COLO829 (cell line): Measurements from ENCODE around the gene KBTBD8.

ENCODE experiments used
- DNase-seq: peaks from one replicate; pipeline ENCODE4 v3.0.0; 2012; ENCODE audit warnings: low spot score

KBTBD8 gene

GRCh38 chr3:66998113-66998903 lies at the start of gene KBTBD8:
Gene KBTBD8 (plus strand): TSS chr3:66998307. CDS start chr3:66998356, 49 bp downstream.
- DNase-seq = peak; percentile 98

GRCh38 chr3:66948838-66949237 lies 49.3 kb upstream of the KBTBD8 start:
- DNase-seq = no peak

- DNase-seq = no peak
These were observed 48.2 kb upstream of the KBTBD8 start for GRCh38 chr3:66949898-66950297.

- DNase-seq = no peak
These were observed 45.8 kb upstream of the KBTBD8 start for GRCh38 chr3:66952357-66952756.

GRCh38 chr3:66953934-66954445 lies 44.1 kb upstream of the KBTBD8 start:
- DNase-seq = no peak

GRCh38 chr3:66956742-66957141 lies 41.4 kb upstream of the KBTBD8 start:
- no peak for DNase-seq

GRCh38 chr3:66957367-66957766 lies 40.7 kb upstream of the KBTBD8 start:
- DNase-seq = no peak

GRCh38 chr3:66958067-66958466 lies 40.0 kb upstream of the KBTBD8 start:
- DNase-seq = no peak

- DNase-seq = no peak
These were observed 35.4 kb upstream of the KBTBD8 start for GRCh38 chr3:66962664-66963063.

- no peak for DNase-seq
These were observed 26.9 kb upstream of the KBTBD8 start for GRCh38 chr3:66971245-66971644.

- DNase-seq = peak; percentile 93
These were observed 26.1 kb upstream of the KBTBD8 start for GRCh38 chr3:66971891-66972551.

- no peak for DNase-seq
These were observed 17.3 kb upstream of the KBTBD8 start for GRCh38 chr3:66980791-66981190.

GRCh38 chr3:66983101-66983500 lies 15.0 kb upstream of the KBTBD8 start:
- no peak for DNase-seq

GRCh38 chr3:66985336-66985920 lies 12.7 kb upstream of the KBTBD8 start:
- DNase-seq = no peak

- no peak for DNase-seq
These were observed 11.7 kb upstream of the KBTBD8 start for GRCh38 chr3:66986406-66986805.

GRCh38 chr3:66989241-66989640 lies 8.9 kb upstream of the KBTBD8 start:
- no peak for DNase-seq

GRCh38 chr3:66989860-66990696 lies 8.0 kb upstream of the KBTBD8 start:
- peak; percentile 28 for DNase-seq

GRCh38 chr3:66991459-66991858 lies 6.6 kb upstream of the KBTBD8 start:
- DNase-seq = peak; percentile 40

- DNase-seq = no peak
These were observed 5.0 kb upstream of the KBTBD8 start for GRCh38 chr3:66993082-66993481.

GRCh38 chr3:66994588-66994987 lies 3.5 kb upstream of the KBTBD8 start:
- no peak for DNase-seq

- DNase-seq = no peak
These were observed 1.4 kb upstream of the KBTBD8 start for GRCh38 chr3:66996696-66997095.

GRCh38 chr3:66997560-66998112 lies 471 bp upstream of the KBTBD8 start:
- DNase-seq = peak; percentile 15
